ENCODE measurements around the gene NKD2.
"Not testable (repeated sequence)": the region's sequence is repeated elsewhere in the genome, so short reads cannot be mapped to it uniquely, and the experiment has no call there.

The NKD2 gene

DNA sequence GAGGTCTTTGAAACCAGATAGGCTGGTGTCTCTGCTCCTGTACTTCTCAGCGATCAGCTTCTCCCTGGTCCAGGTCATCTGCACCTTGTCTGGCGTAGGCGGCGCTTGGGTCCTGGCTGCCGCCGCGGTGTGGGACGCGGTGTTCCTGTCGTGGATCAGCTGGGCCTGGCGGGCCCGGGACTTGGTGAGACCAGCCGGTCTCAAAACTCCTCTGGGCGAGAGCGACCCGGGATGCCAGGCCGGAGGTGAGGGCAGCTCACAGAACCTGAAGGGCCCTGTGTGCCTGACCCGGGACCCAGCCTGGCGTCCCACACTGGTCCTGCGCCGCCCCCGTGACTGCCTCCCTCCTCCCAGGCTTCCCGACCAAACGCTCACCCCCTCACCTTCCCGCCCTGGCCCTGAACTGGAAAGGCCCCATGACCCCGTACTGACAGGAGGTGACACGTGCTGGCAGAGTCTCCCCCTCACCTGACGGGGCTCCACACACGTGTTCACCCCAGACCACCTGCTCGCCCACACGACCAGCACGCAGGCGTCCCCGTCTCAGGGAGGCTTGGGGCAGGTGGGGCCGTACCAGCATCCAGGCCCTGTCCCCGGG, 49.0 kb downstream of the NKD2 start:
- Histone ChIP-seq H3K27me3 (ENCODE audit: control insufficient read depth, insufficient read depth, low read length) (no peaks in the 10 kb centered on the region), H3K36me3 (ENCODE audit: control insufficient read depth, insufficient read depth, low read length) (peaks cover 59% of the 10 kb centered on the region), H3K4me1 (ENCODE audit: control insufficient read depth, insufficient read depth, low read length) (no peaks in the 10 kb centered on the region)

DNA sequence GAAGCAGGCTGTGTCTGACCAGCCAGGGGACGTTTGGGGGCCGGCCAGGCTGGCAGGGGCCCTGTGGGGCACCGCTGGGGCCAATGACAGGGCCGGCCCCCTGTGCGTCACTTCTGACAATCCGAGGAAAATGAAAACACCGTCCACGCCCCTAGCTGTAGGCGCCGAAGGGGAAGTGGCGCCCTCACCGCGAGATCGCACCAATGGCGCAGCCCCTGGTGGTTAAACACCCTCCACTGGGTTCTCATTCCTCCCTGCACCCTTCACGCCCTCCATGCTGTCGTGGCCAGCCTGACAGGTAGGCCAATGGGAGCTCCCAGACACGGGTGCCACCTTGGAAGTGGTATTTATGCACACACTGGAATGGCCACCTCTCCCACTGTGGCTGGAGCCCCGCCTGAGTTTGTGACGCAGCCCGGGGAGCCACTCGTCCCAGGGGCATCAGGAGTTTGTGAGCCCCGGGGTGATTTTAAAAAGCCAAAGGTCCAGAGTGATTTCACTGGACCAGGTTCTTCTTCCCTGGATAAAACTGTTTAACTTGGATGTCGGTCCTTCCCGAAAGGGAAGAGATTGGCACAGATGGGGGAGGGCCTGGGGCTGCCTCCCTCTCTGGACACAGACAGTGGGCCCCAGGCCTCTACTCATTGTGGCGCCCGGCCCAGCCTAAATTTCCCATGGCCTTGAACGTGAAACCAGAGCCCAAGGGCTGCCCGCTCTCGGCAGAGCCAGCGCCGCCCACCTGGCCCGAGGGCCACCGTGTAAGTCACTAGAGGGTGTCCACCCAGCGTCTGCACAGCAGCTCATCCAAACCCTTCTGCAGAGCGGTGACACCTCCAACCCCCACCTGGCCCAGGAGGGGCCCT, 49.7 kb downstream of the NKD2 start:
- Histone ChIP-seq H3K4me1 (ENCODE audit: control insufficient read depth, insufficient read depth, low read length) (no peaks in the 10 kb centered on the region), H3K9ac (ENCODE audit: low read length) (no peak overlapping the region), H3K27ac (ENCODE audit: low read depth, low read length) (no peak overlapping the region), H3K36me3 (ENCODE audit: control insufficient read depth, insufficient read depth, low read length) (peaks cover 60% of the 10 kb centered on the region), H3K27me3 (ENCODE audit: control insufficient read depth, insufficient read depth, low read length) (no peaks in the 10 kb centered on the region), H3K9me3 (ENCODE audit: control insufficient read depth, insufficient read depth, low read depth, low read length) (no peaks in the 10 kb centered on the region), H3K4me3 (ENCODE audit: low read depth, low read length) (no peak overlapping the region)

More for the DNA sequence above, 49.0 kb downstream of the NKD2 start:
- no peak overlapping the region for H3K27ac ChIP-seq (ENCODE audit: low read depth, low read length)
- H3K4me3 ChIP-seq (ENCODE audit: low read depth, low read length) = no peak overlapping the region
- no peak overlapping the region for H3K9ac ChIP-seq (ENCODE audit: low read length)
- no peaks in the 10 kb centered on the region for H3K9me3 ChIP-seq (ENCODE audit: control insufficient read depth, insufficient read depth, low read depth, low read length)

DNA sequence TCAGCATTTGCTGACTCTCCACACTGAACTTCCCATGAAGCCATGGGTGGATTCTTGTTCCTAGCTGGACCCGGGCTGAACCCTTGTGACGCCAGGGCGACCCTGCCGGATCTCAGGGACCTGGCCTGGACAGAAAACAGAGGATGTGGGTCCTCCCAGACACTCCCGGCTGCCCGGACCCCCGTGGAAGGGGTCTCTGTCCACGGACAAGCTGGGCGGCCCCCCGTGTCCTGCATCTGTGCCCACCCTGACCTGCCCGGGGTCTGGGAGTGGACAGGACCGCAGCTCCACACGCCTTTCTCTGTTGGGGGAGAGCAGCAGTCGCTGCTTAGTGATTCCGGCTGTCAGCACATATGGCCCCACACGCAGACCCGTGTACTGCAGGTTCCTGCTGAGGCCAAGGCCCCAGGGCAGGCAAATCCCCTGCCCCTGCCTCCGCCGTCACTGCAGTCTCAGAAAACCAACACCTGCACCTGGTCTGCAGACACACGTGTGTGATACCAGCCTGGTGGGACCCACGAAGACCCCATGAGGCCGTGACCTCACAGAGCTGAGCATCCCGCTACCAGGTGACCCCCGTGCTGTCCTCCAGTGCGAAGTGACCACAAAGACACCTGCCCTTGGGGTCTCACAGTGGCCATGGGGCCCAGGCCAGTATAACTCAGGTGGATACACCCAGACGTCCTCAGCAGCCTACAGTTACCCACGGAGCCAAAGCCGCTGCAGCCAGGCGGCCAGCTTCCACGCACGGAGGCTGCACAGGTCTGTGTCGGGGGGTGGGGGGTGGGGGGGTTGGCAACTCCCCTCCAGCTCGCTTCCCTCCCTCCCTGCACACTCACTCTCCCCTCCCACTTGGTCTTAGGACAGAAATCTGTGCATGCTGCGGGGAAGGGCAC, 50.6 kb downstream of the NKD2 start:
- Histone ChIP-seq H3K27me3 (ENCODE audit: control insufficient read depth, insufficient read depth, low read length) (no peaks in the 10 kb centered on the region), H3K9me3 (ENCODE audit: control insufficient read depth, insufficient read depth, low read depth, low read length) (no peaks in the 10 kb centered on the region), H3K4me3 (ENCODE audit: low read depth, low read length) (no peak overlapping the region), H3K36me3 (ENCODE audit: control insufficient read depth, insufficient read depth, low read length) (peaks cover 62% of the 10 kb centered on the region), H3K4me1 (ENCODE audit: control insufficient read depth, insufficient read depth, low read length) (no peaks in the 10 kb centered on the region), H3K9ac (ENCODE audit: low read length) (no peak overlapping the region), H3K27ac (ENCODE audit: low read depth, low read length) (no peak overlapping the region)

DNA sequence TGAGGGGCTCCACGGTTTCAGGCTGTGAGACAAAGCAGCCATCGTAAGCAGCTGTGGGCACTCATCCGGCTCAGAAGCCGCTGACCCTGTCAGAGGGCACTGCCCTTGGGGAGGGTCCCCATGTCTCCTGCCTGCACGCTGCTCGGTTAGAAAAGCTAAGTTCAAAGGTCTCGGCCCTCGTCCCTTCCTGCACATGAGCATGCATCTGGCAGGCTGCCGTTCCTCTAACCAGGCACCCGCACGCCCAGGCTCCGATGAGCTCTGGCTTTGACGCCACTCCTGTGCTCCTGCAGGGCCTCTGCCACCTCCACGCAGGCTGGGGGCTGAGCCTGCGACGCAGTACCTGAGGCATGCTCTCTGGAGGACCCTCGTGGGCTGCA, 51.3 kb downstream of the NKD2 start:
- no peak overlapping the region for H3K4me3 ChIP-seq (ENCODE audit: low read depth, low read length)
- H3K36me3 ChIP-seq (ENCODE audit: control insufficient read depth, insufficient read depth, low read length) = peaks cover 67% of the 10 kb centered on the region
- no peak overlapping the region for H3K27ac ChIP-seq (ENCODE audit: low read depth, low read length)
- H3K27me3 ChIP-seq (ENCODE audit: control insufficient read depth, insufficient read depth, low read length) = no peaks in the 10 kb centered on the region
- no peaks in the 10 kb centered on the region for H3K9me3 ChIP-seq (ENCODE audit: control insufficient read depth, insufficient read depth, low read depth, low read length)
- H3K9ac ChIP-seq (ENCODE audit: low read length) = no peak overlapping the region
- no peaks in the 10 kb centered on the region for H3K4me1 ChIP-seq (ENCODE audit: control insufficient read depth, insufficient read depth, low read length)

DNA sequence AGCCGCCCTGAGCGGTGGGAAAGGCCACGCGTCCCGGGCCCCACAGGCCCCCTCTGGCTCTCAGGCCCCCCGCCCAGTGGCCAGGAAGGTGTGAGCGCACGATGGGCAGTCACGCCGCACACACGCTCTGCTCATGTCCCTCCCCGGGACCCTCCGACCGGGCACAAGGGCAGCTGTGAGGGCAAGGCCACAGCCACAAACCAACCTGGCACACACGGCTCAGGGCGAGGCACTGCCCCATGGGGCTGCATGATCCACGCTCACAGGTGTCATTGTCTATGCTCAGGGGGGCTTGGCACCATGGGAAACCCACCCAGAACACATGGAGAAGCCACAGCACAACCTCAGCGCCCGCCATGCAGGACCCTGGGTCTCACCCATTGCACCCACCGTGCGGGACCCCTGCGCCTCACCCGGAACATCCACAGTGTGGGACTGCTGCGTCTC, 52.0 kb downstream of the NKD2 start:
- Histone ChIP-seq H3K9me3 (ENCODE audit: control insufficient read depth, insufficient read depth, low read depth, low read length) (no peaks in the 10 kb centered on the region), H3K9ac (ENCODE audit: low read length) (no peak overlapping the region), H3K4me3 (ENCODE audit: low read depth, low read length) (no peak overlapping the region), H3K27ac (ENCODE audit: low read depth, low read length) (no peak overlapping the region), H3K27me3 (ENCODE audit: control insufficient read depth, insufficient read depth, low read length) (no peaks in the 10 kb centered on the region), H3K4me1 (ENCODE audit: control insufficient read depth, insufficient read depth, low read length) (no peaks in the 10 kb centered on the region), H3K36me3 (ENCODE audit: control insufficient read depth, insufficient read depth, low read length) (peaks cover 67% of the 10 kb centered on the region)

DNA sequence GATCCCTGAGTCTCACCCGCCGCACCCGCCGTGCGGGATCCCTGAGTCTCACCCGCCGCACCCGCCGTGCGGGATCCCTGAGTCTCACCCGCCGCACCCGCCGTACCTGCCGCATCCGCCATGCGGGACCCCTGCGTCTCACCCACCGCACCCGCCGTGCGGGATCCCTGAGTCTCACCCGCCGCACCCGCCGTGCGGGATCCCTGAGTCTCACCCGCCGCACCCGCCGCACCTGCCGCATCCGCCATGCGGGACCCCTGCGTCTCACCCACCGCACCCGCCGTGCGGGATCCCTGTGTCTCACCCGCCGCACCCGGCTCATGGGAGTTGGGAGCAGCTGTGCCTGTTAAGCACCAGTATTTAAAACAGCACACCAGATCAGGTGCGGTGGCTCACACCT, 52.7 kb downstream of the NKD2 start:
- not testable (repeated sequence) for H3K27me3 ChIP-seq (ENCODE audit: control insufficient read depth, insufficient read depth, low read length); H3K4me3 ChIP-seq (ENCODE audit: low read depth, low read length); H3K9me3 ChIP-seq (ENCODE audit: control insufficient read depth, insufficient read depth, low read depth, low read length); H3K4me1 ChIP-seq (ENCODE audit: control insufficient read depth, insufficient read depth, low read length); H3K27ac ChIP-seq (ENCODE audit: low read depth, low read length); H3K9ac ChIP-seq (ENCODE audit: low read length)
- H3K36me3 ChIP-seq (ENCODE audit: control insufficient read depth, insufficient read depth, low read length) = peaks cover 64% of the 10 kb centered on the region

DNA sequence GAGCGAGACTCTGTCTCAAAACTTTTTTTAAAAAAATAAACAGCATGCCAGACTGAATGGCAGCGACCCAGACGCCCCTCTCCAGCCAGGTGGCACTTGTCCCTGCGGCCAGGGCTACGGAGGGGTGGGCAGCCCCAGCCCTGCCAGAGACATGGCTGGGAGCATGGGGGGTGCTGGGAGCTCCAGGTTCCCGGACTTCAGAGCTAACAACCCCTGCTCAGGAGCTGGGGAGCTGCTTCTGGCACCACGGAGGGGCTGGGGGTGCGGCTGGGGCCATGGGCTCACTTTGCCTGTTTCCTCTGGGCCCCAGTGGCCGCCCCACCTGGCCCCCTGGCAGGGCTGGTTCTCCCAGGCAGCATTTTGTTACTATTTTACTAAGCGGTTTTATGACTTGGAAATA, 53.3 kb downstream of the NKD2 start:
- Histone ChIP-seq H3K9me3 (ENCODE audit: control insufficient read depth, insufficient read depth, low read depth, low read length) (no peaks in the 10 kb centered on the region), H3K4me1 (ENCODE audit: control insufficient read depth, insufficient read depth, low read length) (no peaks in the 10 kb centered on the region), H3K27ac (ENCODE audit: low read depth, low read length) (0 out of 2 replicates have a peak overlapping the region, but pooled peaks have one; percentile 47), H3K4me3 (ENCODE audit: low read depth, low read length) (no peak overlapping the region), H3K27me3 (ENCODE audit: control insufficient read depth, insufficient read depth, low read length) (no peaks in the 10 kb centered on the region), H3K9ac (ENCODE audit: low read length) (no peak overlapping the region), H3K36me3 (ENCODE audit: control insufficient read depth, insufficient read depth, low read length) (peaks cover 64% of the 10 kb centered on the region)

DNA sequence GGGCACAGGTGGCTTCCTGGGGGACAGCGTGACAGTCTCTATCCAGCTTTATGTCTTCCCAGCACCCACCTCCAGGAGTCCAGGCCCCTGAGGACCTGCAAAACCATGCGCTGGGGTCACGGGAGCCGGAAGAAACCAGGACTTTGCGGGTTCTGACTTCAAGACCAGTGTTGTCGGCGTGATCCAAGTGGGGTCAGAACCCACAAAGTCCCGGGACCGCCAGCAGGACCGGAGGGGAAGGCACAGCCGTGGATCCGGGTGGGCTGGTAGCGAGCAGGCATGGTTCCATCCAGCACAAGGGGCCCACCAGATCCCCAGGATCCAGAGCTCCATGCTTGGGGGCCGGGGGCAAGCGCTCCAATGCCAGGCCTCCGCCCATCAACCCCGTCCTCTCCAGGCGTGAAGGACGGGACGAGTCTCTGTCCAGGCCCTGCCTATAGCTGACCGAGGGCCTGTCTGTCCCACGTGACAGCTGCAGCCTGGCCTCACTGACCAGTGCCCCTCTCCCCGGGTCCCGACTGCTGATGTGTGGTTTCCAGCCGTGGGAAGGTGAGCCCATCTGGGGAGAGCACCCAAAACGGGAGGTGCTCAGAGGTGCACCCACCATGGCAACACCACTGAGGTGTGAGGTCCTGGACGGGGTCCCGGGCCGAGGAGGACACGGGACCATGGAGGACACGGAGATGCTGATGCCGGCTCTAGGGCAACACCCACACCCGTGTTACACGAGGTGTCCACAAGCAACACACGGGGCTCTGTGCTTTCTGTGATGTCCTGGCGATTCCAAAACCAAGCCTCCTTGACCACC, 54.4 kb downstream of the NKD2 start:
- Histone ChIP-seq H3K36me3 (ENCODE audit: control insufficient read depth, insufficient read depth, low read length) (peaks cover 55% of the 10 kb centered on the region), H3K4me3 (ENCODE audit: low read depth, low read length) (no peak overlapping the region), H3K27me3 (ENCODE audit: control insufficient read depth, insufficient read depth, low read length) (no peaks in the 10 kb centered on the region), H3K9ac (ENCODE audit: low read length) (no peak overlapping the region), H3K27ac (ENCODE audit: low read depth, low read length) (no peak overlapping the region), H3K4me1 (ENCODE audit: control insufficient read depth, insufficient read depth, low read length) (no peaks in the 10 kb centered on the region), H3K9me3 (ENCODE audit: control insufficient read depth, insufficient read depth, low read depth, low read length) (no peaks in the 10 kb centered on the region)

DNA sequence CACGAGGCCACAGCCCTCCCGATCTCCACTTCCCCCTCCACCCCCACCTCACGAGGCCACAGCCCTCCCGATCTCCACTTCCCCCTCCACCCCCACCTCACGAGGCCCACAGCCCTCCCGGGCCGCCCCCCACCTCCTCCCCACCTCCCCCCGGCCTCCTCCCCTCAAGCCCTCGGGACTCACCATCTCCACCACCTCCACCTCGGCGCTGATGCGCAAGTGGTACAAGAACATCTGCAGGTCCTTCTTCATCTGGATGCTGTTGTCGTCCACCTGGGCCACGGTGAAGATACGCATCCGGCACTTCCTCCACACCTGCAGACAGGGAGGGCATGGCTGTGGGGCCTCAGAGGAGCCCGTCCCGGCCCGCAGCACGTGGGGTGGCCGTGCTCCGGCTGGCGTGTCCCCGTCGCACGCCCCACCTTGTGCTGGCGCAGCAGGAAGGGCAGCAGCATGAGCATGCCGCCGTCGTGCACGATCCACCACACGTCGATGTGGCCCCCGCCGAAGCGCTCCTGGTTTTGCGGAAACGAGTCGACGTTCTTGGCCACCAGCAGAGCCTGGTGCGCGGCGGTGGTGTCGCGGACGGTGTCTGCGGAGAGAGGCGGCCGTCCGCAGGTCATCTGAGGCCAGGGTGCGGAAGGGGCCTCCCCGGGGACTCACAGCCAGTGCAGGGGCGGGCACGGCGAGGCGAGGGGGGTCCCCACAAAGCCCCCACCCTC, 55.2 kb downstream of the NKD2 start:
- Histone ChIP-seq H3K36me3 (ENCODE audit: control insufficient read depth, insufficient read depth, low read length) (peaks cover 55% of the 10 kb centered on the region), H3K27me3 (ENCODE audit: control insufficient read depth, insufficient read depth, low read length) (no peaks in the 10 kb centered on the region), H3K27ac (ENCODE audit: low read depth, low read length) (no peak overlapping the region), H3K9me3 (ENCODE audit: control insufficient read depth, insufficient read depth, low read depth, low read length) (no peaks in the 10 kb centered on the region), H3K4me3 (ENCODE audit: low read depth, low read length) (no peak overlapping the region), H3K4me1 (ENCODE audit: control insufficient read depth, insufficient read depth, low read length) (no peaks in the 10 kb centered on the region; the same call in 1 of the 2 replicates), H3K9ac (ENCODE audit: low read length) (no peak overlapping the region)
